ENCODE data around the gene PPP2R2B.

GRCh38 chr5:146716636-146717035 is 161.9 kb downstream of the PPP2R2B start:
- TF ChIP-seq CTCF (conservative IDR thresholded peaks at IDR 0.05; ENCODE audit: low read depth, low read length) (no peak), EZH2phosphoT487 (IDR thresholded peaks at IDR 0.05; ENCODE audit: borderline replicate concordance, low read length) (no peak)

All from PC-3 (cell line).